Endothelial cell of umbilical vein (primary cell): ENCODE data around the gene XXYLT1. TPM values are rescaled to one million over a fixed set of nuclear protein-coding genes. Genes with fewer than 3 reads are reported as not detected.
"Not testable (repeated sequence)": the region's sequence is repeated elsewhere in the genome, so short reads cannot be mapped to it uniquely, and the experiment has no call there.

Source experiments
- BruUV-seq: library from RNA; stranded (reverse); fragments of 400-500 nt; replicated peaks from 2 replicates; lab custom pipeline; 2021; lab: Mats Ljungman, UMichigan
- CTCF ChIA-PET: fragments of 300-600, 350-600 bp; sonication (Branson Sonifier 250); formaldehyde crosslinking; loops from one replicate; lab custom pipeline; 2021; ENCODE audit warnings: antibody characterized with exemption, inconsistent platforms; lab: Charles Lee
- POLR2A ChIA-PET: fragments of 300-600, 350-600 bp; sonication (Branson Sonifier 250); formaldehyde crosslinking; loops from one replicate; lab custom pipeline; 2021; ENCODE audit warnings: antibody characterized with exemption, inconsistent platforms; lab: Charles Lee
- DNase-seq: peaks from one replicate; pipeline ENCODE4 v3.0.0-alpha.2; 2011; ENCODE audit warnings: low read depth, low spot score
- FAIRE-seq: peaks from 2 replicates; lab custom pipeline; 2011; peaks lifted over from hg19 to GRCh38; lab: Jason Lieb, UNC
- H2AFZ ChIP-seq: 2 replicates; pipeline ENCODE4 v1.6.0; 2012; ENCODE audit warnings: low read depth, low read length, control low read depth, inconsistent platforms
- H3K27ac ChIP-seq: 2 replicates; pipeline ENCODE4 v1.5.1; 2011; ENCODE audit warnings: low read depth, mild to moderate bottlenecking, control low read depth, low read length, moderate library complexity; ENCODE audit not compliant: insufficient read depth
- H3K27me3 ChIP-seq, 2 experiments: 2 replicates each; pipeline versions ENCODE4 v1.6.0 to v1.6.1; 2011; ENCODE audit warnings: low read length in 2 of 2, mixed read lengths in 1 of 2; ENCODE audit not compliant: control insufficient read depth in 2 of 2, insufficient read depth in 2 of 2
- H3K36me3 ChIP-seq, 2 experiments: 2 replicates in 1 of 2; 3 replicates in 1 of 2; pipeline ENCODE4 v1.5.1; 2011; ENCODE audit warnings: low read length in 2 of 2, mild to moderate bottlenecking in 1 of 2, moderate library complexity in 1 of 2; ENCODE audit not compliant: control insufficient read depth in 2 of 2, insufficient read depth in 2 of 2; ENCODE audit errors: extremely low read depth in 1 of 2
- H3K4me1 ChIP-seq: 3 replicates; pipeline ENCODE4 v1.5.1; 2011; ENCODE audit warnings: mild to moderate bottlenecking, low read length; ENCODE audit not compliant: control insufficient read depth, insufficient read depth; ENCODE audit errors: extremely low read depth
- H3K4me2 ChIP-seq: 2 replicates; pipeline ENCODE4 v1.6.1; 2011; ENCODE audit warnings: low read length, control low read depth, mixed read lengths; ENCODE audit not compliant: insufficient read depth
- H3K4me3 ChIP-seq, 3 experiments: fragments of 200-600 bp in 1 of 3; sonication (generic), shearing (Covaris generic) in 1 of 3; replicated peaks in 1 of 3; 2 replicates each; pipeline ENCODE4 v1.5.1; 2011 to 2016; ENCODE audit warnings: control low read depth in 3 of 3, low read length in 3 of 3, mild to moderate bottlenecking in 2 of 3, inconsistent platforms in 1 of 3, low read depth in 1 of 3, moderate library complexity in 1 of 3; ENCODE audit not compliant: insufficient read depth in 1 of 3
- H3K79me2 ChIP-seq: 2 replicates; pipeline ENCODE4 v1.6.0; 2012; ENCODE audit warnings: low read length, inconsistent platforms; ENCODE audit not compliant: control insufficient read depth, insufficient read depth
- H3K9ac ChIP-seq: replicated peaks from 2 replicates; pipeline ENCODE3; 2011; ENCODE audit warnings: low read length, control low read depth; ENCODE audit not compliant: insufficient read depth; ENCODE audit errors: extremely low read depth
- H3K9me1 ChIP-seq: replicated peaks from 3 replicates; pipeline ENCODE4 v1.6.0; 2011; ENCODE audit warnings: mild to moderate bottlenecking, low read length; ENCODE audit not compliant: control insufficient read depth, insufficient read depth; ENCODE audit errors: extremely low read depth
- H3K9me3 ChIP-seq: replicated peaks from 2 replicates; pipeline ENCODE4 v1.5.1; 2012; ENCODE audit warnings: low read length, inconsistent platforms; ENCODE audit not compliant: control insufficient read depth, insufficient read depth
- H4K20me1 ChIP-seq: replicated peaks from 2 replicates; pipeline ENCODE3; 2011; ENCODE audit warnings: mild to moderate bottlenecking, low read length; ENCODE audit not compliant: control insufficient read depth, insufficient read depth; ENCODE audit errors: extremely low read depth
- EZH2 ChIP-seq: IDR thresholded peaks from 2 replicates; pipeline ENCODE4 v1.6.1; 2012; ENCODE audit warnings: borderline replicate concordance, low read depth, mild to moderate bottlenecking, moderate library complexity, low read length, inconsistent platforms; ENCODE audit not compliant: severe bottlenecking
- FOS ChIP-seq: IDR thresholded peaks from 2 replicates; pipeline ENCODE4 v1.6.1; 2011; ENCODE audit warnings: mild to moderate bottlenecking, low read length, moderate library complexity, borderline replicate concordance; ENCODE audit not compliant: insufficient read depth
- GATA2 ChIP-seq: IDR thresholded peaks from 2 replicates; pipeline ENCODE4 v1.7.0; 2011; ENCODE audit warnings: low read depth, mild to moderate bottlenecking, moderate library complexity, mixed read lengths, low read length; ENCODE audit not compliant: insufficient read length, insufficient read depth
- JUN ChIP-seq: IDR thresholded peaks from 2 replicates; pipeline ENCODE4 v1.6.1; 2011; ENCODE audit warnings: borderline replicate concordance, low read depth; ENCODE audit not compliant: insufficient read length, insufficient read depth
- MYC ChIP-seq: IDR thresholded peaks from one replicate; pipeline ENCODE4 v1.6.1; 2011; ENCODE audit warnings: mild to moderate bottlenecking, low read depth, low read length
- POLR2A ChIP-seq: IDR thresholded peaks from 2 replicates; pipeline ENCODE4 v1.6.1; 2012; ENCODE audit warnings: low read depth, mild to moderate bottlenecking, control low read depth, low read length
- POLR2AphosphoS5 ChIP-seq: IDR thresholded peaks from 2 replicates; pipeline ENCODE4 v1.6.1; 2012; ENCODE audit warnings: low read depth, mild to moderate bottlenecking, control low read depth, low read length, moderate library complexity; ENCODE audit not compliant: insufficient read depth
- dilution Hi-C: fragments of 300-500 bp; cut with MboI; formaldehyde crosslinking; loops from one replicate; pipeline ENCODE4 v1.15.0; 2019; ENCODE audit warnings: low sequenced_read_pairs; ENCODE audit not compliant: extremely low pct_ligation_motif_present
- intact Hi-C: fragments of 100-400 bp; cut with micrococcal nuclease; formaldehyde crosslinking; loops from one replicate; pipeline ENCODE4 v1.10.0; 2022
- polyA plus RNA-seq, 4 experiments: library from polyadenylated mRNA; depleted of rRNA in 3 of 4; stranded (reverse) in 3 of 4; unstranded in 1 of 4; fragments of >200 nt; gene quantifications; 2 replicates each; pipeline versions ENCODE4 v1.2.1 to v1.2.3, GENCODE V29; 2011 to 2012; ENCODE audit warnings: missing spikeins in 1 of 4
- total RNA-seq: library from RNA; stranded (reverse); gene quantifications from 2 replicates; pipeline ENCODE4 v1.2.3, GENCODE V29; 2021
- TF ChIP-seq, protein P1 (sequence below): IDR thresholded peaks from 2 replicates; pipeline ENCODE4 v1.6.1; 2011; ENCODE audit not compliant: insufficient read depth, insufficient read length
- TF ChIP-seq, protein P2 (sequence below), 2 donors: IDR thresholded peaks; 1 replicate in 1 of 2; 2 replicates in 1 of 2; pipeline ENCODE4 v1.5.1; 2011; ENCODE audit warnings: low read length in 2 of 2, mild to moderate bottlenecking in 2 of 2, moderate library complexity in 2 of 2, control low read depth in 1 of 2, inconsistent platforms in 1 of 2, low read depth in 1 of 2; ENCODE audit not compliant: insufficient read depth in 1 of 2; ENCODE audit errors: extremely low read depth in 1 of 2

XXYLT1 gene
- total and polyA plus RNA-seq, 2 donors (not counting 3 experiments of a cell fraction or from before 2014, with no cell fraction given) = 54.4 to 78.1 TPM

DNA sequence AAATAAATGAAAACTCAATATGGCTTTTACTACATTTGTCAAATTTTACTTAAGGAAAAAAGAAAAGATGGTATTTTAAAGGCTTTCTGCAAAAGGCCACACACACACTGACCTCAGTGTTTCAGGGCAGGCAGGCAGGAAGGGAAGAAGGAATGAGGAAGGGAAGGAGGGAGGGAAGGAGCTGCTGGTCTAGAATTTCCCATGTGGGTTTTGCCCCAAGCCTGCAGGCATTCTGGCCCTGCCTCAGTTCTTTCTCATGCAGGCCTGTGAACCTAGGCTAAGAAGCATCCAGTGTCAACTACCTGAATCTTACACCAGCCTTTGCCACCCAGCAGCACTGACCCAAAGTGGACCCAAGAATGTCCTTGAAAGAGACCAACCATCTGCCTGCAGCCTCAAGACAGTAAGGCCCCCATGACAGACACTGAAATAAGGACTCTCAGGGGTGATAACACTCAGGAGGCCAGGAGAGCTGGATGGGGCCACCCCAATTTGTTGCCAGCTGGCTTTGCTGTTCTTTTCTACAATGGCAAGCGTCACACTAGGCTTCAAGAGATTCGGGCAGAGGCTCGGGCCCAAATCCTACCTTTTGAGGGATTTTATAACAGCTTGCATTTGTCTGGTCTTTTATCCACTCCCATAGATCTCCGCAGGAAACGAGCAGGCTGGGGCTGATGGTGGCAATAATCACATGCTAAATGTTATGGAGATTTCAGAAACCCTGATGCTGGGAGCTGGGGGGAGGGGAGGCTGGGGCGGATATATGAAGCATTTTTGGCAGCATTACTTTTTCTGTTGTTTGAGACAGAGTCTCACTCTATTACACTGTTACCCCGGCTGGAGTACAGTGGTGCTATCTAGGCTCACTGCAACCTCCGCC, 51.4 kb downstream of the XXYLT1 start:
- intact Hi-C loops (no loop called here), dilution Hi-C loops (no loop called here)
- H3K79me2 ChIP-seq = peaks cover 21% of the 10 kb centered on the region
- no peaks in the 10 kb centered on the region for H3K9me3 ChIP-seq
- H3K9me1 ChIP-seq = no peaks in the 10 kb centered on the region
- H3K36me3 ChIP-seq = no peaks in the 10 kb centered on the region
- POLR2A ChIA-PET = no interaction called here
- CTCF ChIA-PET = no interaction called here
- no peak overlapping the region for H2AFZ ChIP-seq
- H3K4me1 ChIP-seq = peaks cover 30% of the 10 kb centered on the region
- DNase-seq = no peak
- no peak overlapping the region for H3K27ac ChIP-seq
- TF ChIP-seq POLR2A (no peak), POLR2AphosphoS5 (no peak), GATA2 (no peak), MYC (no peak), JUN (no peak), FOS (no peak), EZH2 (no peak)
- TF ChIP-seq, protein P1, sequence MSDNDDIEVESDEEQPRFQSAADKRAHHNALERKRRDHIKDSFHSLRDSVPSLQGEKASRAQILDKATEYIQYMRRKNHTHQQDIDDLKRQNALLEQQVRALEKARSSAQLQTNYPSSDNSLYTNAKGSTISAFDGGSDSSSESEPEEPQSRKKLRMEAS = no peak
- TF ChIP-seq, protein P2, sequence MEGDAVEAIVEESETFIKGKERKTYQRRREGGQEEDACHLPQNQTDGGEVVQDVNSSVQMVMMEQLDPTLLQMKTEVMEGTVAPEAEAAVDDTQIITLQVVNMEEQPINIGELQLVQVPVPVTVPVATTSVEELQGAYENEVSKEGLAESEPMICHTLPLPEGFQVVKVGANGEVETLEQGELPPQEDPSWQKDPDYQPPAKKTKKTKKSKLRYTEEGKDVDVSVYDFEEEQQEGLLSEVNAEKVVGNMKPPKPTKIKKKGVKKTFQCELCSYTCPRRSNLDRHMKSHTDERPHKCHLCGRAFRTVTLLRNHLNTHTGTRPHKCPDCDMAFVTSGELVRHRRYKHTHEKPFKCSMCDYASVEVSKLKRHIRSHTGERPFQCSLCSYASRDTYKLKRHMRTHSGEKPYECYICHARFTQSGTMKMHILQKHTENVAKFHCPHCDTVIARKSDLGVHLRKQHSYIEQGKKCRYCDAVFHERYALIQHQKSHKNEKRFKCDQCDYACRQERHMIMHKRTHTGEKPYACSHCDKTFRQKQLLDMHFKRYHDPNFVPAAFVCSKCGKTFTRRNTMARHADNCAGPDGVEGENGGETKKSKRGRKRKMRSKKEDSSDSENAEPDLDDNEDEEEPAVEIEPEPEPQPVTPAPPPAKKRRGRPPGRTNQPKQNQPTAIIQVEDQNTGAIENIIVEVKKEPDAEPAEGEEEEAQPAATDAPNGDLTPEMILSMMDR (IDR thresholded peaks at IDR 0.05; ENCODE audit: extremely low read depth in 1 of 2, insufficient read depth in 1 of 2, low read depth in 1 of 2, low read length in 2 of 2) = no peak
- H3K9ac ChIP-seq = no peak overlapping the region
- no TSS peak for BruUV-seq
- H4K20me1 ChIP-seq = no peaks in the 10 kb centered on the region
- no peak overlapping the region for H3K4me2 ChIP-seq
- H3K27me3 ChIP-seq = no peaks in the 10 kb centered on the region
- FAIRE-seq = peak; percentile 12
- H3K4me3 ChIP-seq = no peak overlapping the region

DNA sequence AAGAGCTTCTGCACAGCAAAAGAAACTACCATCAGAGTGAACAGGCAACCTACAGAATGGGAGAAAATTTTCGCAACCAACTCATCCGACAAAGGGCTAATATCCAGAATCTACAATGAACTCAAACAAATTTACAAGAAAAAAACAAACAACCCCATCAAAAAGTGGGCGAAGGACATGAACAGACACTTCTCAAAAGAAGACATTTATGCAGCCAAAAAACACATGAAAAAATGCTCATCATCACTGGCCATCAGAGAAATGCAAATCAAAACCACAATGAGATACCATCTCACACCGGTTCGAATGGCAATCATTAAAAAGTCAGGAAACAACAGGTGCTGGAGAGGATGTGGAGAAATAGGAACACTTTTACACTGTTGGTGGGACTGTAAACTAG, 52.6 kb downstream of the XXYLT1 start:
- H3K27ac ChIP-seq, H3K9ac ChIP-seq, DNase-seq, H3K27me3 ChIP-seq, FAIRE-seq, H2AFZ ChIP-seq, BruUV-seq, H3K36me3 ChIP-seq, H3K9me1 ChIP-seq, H3K9me3 ChIP-seq, H3K4me2 ChIP-seq, H3K4me3 ChIP-seq, H4K20me1 ChIP-seq, CTCF ChIA-PET, POLR2A ChIA-PET, dilution Hi-C loops, intact Hi-C loops: not testable (repeated sequence)
- Histone ChIP-seq H3K4me1 (peaks cover 17% of the 10 kb centered on the region), H3K79me2 (peaks cover 24% of the 10 kb centered on the region)
